PC-9 (cell line): ENCODE results near the gene ACER1. TPM values are rescaled to one million over a fixed set of nuclear protein-coding genes. Genes with fewer than 3 reads are reported as not detected.

ENCODE experiments used
- BruUV-seq: library from RNA; stranded (reverse); fragments of 400-500 nt; replicated peaks from 2 replicates; lab custom pipeline; 2021; lab: Mats Ljungman, UMichigan
- CTCF ChIA-PET: fragments of 300-600 bp; sonication (Branson Sonifier 250); formaldehyde crosslinking; loops from one replicate; lab custom pipeline; 2022; ENCODE audit warnings: antibody characterized with exemption; lab: Charles Lee
- POLR2A ChIA-PET: fragments of 300-600 bp; sonication (Branson Sonifier 250); formaldehyde crosslinking; loops from one replicate; lab custom pipeline; 2022; ENCODE audit warnings: antibody characterized with exemption; ENCODE audit not compliant: unreplicated experiment; lab: Charles Lee
- DNase-seq, 2 experiments: peaks; one replicate each; pipeline versions ENCODE4 v3.0.0 to v3.0.0-alpha.2; 2015 to 2022; ENCODE audit warnings: mixed read lengths in 1 of 2
- H2AFZ ChIP-seq: fragments of 200-600 bp; sonication (generic); 2 replicates; pipeline ENCODE4 v1.8.1; 2017; ENCODE audit warnings: antibody characterized with exemption
- H3F3A ChIP-seq: fragments of 200-600 bp; sonication (generic); 2 replicates; pipeline ENCODE4 v1.8.1; 2017; ENCODE audit warnings: antibody characterized with exemption, mild to moderate bottlenecking, low read depth; ENCODE audit not compliant: insufficient read depth
- H3K27ac ChIP-seq: fragments of 200-600 bp; sonication (generic); 2 replicates; pipeline ENCODE4 v1.6.1; 2016; ENCODE audit warnings: mixed run types
- H3K27me3 ChIP-seq: fragments of 200-600 bp; sonication (generic); 2 replicates; pipeline ENCODE4 v1.6.1; 2016; ENCODE audit warnings: low read depth, mixed run types; ENCODE audit not compliant: insufficient read depth
- H3K36me3 ChIP-seq: fragments of 200-600 bp; sonication (generic); 2 replicates; pipeline ENCODE4 v1.6.1; 2016; ENCODE audit warnings: low read depth, mixed run types
- H3K4me1 ChIP-seq: fragments of 200-600 bp; sonication (generic); replicated peaks from 2 replicates; pipeline ENCODE4 v1.6.1; 2016; ENCODE audit warnings: mixed run types; ENCODE audit not compliant: insufficient read depth
- H3K4me2 ChIP-seq: fragments of 200-600 bp; sonication (generic); 2 replicates; pipeline ENCODE4 v1.6.1; 2017; ENCODE audit warnings: mixed run types
- H3K4me3 ChIP-seq: fragments of 200-600 bp; sonication (generic); 2 replicates; pipeline ENCODE4 v1.6.1; 2016; ENCODE audit warnings: mixed run types
- H3K79me2 ChIP-seq: fragments of 200-600 bp; sonication (generic); 2 replicates; pipeline ENCODE4 v1.6.1; 2017; ENCODE audit warnings: low read depth, mixed run types
- H3K9me2 ChIP-seq: fragments of 200-600 bp; sonication (generic); 2 replicates; pipeline ENCODE4 v1.8.1; 2017; ENCODE audit warnings: mild to moderate bottlenecking; ENCODE audit not compliant: insufficient read depth
- H3K9me3 ChIP-seq: fragments of 200-600 bp; sonication (generic); 2 replicates; pipeline ENCODE4 v1.8.1; 2016; ENCODE audit warnings: low read depth; ENCODE audit not compliant: insufficient read depth
- H4K20me1 ChIP-seq: fragments of 200-600 bp; sonication (generic); 2 replicates; pipeline ENCODE4 v1.8.1; 2017; ENCODE audit not compliant: insufficient read depth
- CTCF ChIP-seq: fragments of 200-600 bp; sonication (generic); conservative IDR thresholded peaks from 2 replicates; pipeline ENCODE4 v1.6.1; 2017; ENCODE audit warnings: mixed run types, antibody characterized with exemption, mild to moderate bottlenecking, moderate library complexity
- EZH2 ChIP-seq: fragments of 200-600 bp; sonication (generic); IDR thresholded peaks from 2 replicates; pipeline ENCODE4 v1.8.0; 2017; ENCODE audit warnings: antibody characterized with exemption, low read depth
- intact Hi-C: fragments of 100-400 bp; cut with micrococcal nuclease; formaldehyde crosslinking; loops from one replicate; pipeline ENCODE4 v1.10.0; 2022; ENCODE audit not compliant: unreplicated experiment
- total RNA-seq: library from RNA; stranded (reverse); gene quantifications from 2 replicates; pipeline ENCODE4 v1.2.3, GENCODE V29; 2021

Gene ACER1
- total RNA-seq, 1 experiment from 2014 or later: not detected

- H3K9me2 ChIP-seq: no peaks in the 10 kb centered on the region
- no peaks in the 10 kb centered on the region for H3K27me3 ChIP-seq
- ChIA-PET CTCF (no interaction called here), POLR2A (no interaction called here)
- TF ChIP-seq CTCF (no peak), EZH2 (no peak)
- H3F3A ChIP-seq: no peaks in the 10 kb centered on the region
- DNase-seq: no peak
- peaks cover 7% of the 10 kb centered on the region; the same call in 1 of the 2 replicates for H4K20me1 ChIP-seq
- no peak overlapping the region for H2AFZ ChIP-seq
- no TSS peak for BruUV-seq
- intact Hi-C loops: no loop called here
- peaks cover 19% of the 10 kb centered on the region for H3K79me2 ChIP-seq
- no peak overlapping the region for H3K27ac ChIP-seq
- no peak overlapping the region for H3K4me2 ChIP-seq
- H3K4me1 ChIP-seq: no peaks in the 10 kb centered on the region
- H3K4me3 ChIP-seq: no peak overlapping the region
- H3K9me3 ChIP-seq: no peaks in the 10 kb centered on the region
- no peaks in the 10 kb centered on the region for H3K36me3 ChIP-seq
Measured at GRCh38 chr19:6272411-6272791, 61.0 kb downstream of the ACER1 start.

GRCh38 chr19:6271721-6272410 is 61.5 kb downstream of the ACER1 start:
- DNase-seq: no peak
- Histone ChIP-seq H3K9me3 (no peaks in the 10 kb centered on the region), H3K4me3 (no peak overlapping the region), H3K79me2 (peaks cover 14% of the 10 kb centered on the region), H3K9me2 (no peaks in the 10 kb centered on the region), H3K27me3 (no peaks in the 10 kb centered on the region), H3F3A (no peaks in the 10 kb centered on the region), H3K27ac (no peak overlapping the region), H2AFZ (no peak overlapping the region), H3K36me3 (no peaks in the 10 kb centered on the region), H3K4me2 (no peak overlapping the region), H3K4me1 (no peaks in the 10 kb centered on the region), H4K20me1 (peaks cover 7% of the 10 kb centered on the region; the same call in 1 of the 2 replicates)
- POLR2A ChIA-PET: no interaction called here
- intact Hi-C loops: no loop called here
- no TSS peak for BruUV-seq
- CTCF ChIA-PET: no interaction called here
- TF ChIP-seq EZH2 (no peak), CTCF (no peak)

- ChIA-PET CTCF (no interaction called here), POLR2A (no interaction called here)
- no peaks in the 10 kb centered on the region for H3K9me2 ChIP-seq
- H3F3A ChIP-seq: no peaks in the 10 kb centered on the region
- no peaks in the 10 kb centered on the region for H3K36me3 ChIP-seq
- H4K20me1 ChIP-seq: peaks cover 7% of the 10 kb centered on the region; the same call in 1 of the 2 replicates
- H3K4me2 ChIP-seq: no peak overlapping the region
- no peaks in the 10 kb centered on the region for H3K4me1 ChIP-seq
- no peak overlapping the region for H3K4me3 ChIP-seq
- intact Hi-C loops: no loop called here
- BruUV-seq: no TSS peak
- H3K27me3 ChIP-seq: no peaks in the 10 kb centered on the region
- H3K27ac ChIP-seq: no peak overlapping the region
- no peak for DNase-seq
- no peaks in the 10 kb centered on the region for H3K9me3 ChIP-seq
- no peak overlapping the region for H2AFZ ChIP-seq
- peaks cover 12% of the 10 kb centered on the region; the same call in 1 of the 2 replicates for H3K79me2 ChIP-seq
- TF ChIP-seq CTCF (no peak), EZH2 (no peak)
Measured at GRCh38 chr19:6271251-6271650, 62.2 kb downstream of the ACER1 start.
